Measurements from ENCODE around the gene SPSB1.

- TF ChIP-seq CTCF (IDR thresholded peaks at IDR 0.05) (no peak), POLR2A (IDR thresholded peaks at IDR 0.05) (no peak)
Measured at GRCh38 chr1:9418851-9419250, 126.2 kb downstream of the SPSB1 start.
